Measurements from ENCODE around the gene PKHD1.

PKHD1 gene

DNA sequence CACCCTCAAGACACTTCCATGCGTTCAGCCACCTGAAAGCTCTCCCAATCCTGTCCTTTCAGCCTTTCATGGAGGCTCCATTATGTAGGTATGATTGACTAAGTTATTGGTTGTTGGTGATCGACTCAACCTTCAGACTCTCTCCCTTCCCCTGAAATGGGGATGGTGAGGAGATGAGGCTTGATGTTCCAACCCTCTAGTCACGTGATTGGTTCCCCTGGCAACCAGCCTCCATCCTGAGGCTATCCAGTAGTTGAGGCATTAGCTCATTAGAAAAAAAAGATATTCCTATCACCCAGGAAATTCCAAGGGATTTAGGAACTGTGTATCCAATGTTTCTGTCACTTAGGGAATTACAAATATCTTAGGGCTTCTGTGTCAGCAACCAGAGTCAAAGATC, 426.6 kb downstream of the PKHD1 start:
- H3K4me3 ChIP-seq (ENCODE audit: control insufficient read depth, low read depth, low read length), result no peak overlapping the region
- DNase-seq (ENCODE audit: low read depth), result no peak
- TF ChIP-seq, protein P1, sequence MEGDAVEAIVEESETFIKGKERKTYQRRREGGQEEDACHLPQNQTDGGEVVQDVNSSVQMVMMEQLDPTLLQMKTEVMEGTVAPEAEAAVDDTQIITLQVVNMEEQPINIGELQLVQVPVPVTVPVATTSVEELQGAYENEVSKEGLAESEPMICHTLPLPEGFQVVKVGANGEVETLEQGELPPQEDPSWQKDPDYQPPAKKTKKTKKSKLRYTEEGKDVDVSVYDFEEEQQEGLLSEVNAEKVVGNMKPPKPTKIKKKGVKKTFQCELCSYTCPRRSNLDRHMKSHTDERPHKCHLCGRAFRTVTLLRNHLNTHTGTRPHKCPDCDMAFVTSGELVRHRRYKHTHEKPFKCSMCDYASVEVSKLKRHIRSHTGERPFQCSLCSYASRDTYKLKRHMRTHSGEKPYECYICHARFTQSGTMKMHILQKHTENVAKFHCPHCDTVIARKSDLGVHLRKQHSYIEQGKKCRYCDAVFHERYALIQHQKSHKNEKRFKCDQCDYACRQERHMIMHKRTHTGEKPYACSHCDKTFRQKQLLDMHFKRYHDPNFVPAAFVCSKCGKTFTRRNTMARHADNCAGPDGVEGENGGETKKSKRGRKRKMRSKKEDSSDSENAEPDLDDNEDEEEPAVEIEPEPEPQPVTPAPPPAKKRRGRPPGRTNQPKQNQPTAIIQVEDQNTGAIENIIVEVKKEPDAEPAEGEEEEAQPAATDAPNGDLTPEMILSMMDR (conservative IDR thresholded peaks at IDR 0.05; ENCODE audit: control insufficient read depth, insufficient read depth, low read depth, low read length), result no peak

DNA sequence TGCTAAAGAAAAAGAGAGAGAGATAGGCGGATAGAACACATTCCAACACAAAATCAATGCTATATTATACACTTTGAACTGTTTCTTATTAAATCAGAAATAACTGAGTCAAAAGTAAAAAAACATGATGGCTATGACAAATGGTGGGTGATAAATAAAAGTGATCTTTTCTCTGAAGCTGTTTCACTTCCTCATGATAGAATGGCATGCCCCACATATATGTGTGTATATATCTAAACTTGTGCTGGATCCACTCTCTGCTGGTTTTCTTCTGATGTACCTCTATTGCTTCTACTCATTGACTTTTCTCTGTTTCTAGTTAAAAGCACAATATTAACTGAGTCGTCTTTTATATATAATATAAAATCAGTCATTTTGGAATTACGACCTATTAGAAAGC, 429.9 kb downstream of the PKHD1 start:
- TF ChIP-seq, protein P1 (conservative IDR thresholded peaks at IDR 0.05; ENCODE audit: control insufficient read depth, insufficient read depth, low read depth, low read length), result no peak
- DNase-seq (ENCODE audit: low read depth), result no peak

DNA sequence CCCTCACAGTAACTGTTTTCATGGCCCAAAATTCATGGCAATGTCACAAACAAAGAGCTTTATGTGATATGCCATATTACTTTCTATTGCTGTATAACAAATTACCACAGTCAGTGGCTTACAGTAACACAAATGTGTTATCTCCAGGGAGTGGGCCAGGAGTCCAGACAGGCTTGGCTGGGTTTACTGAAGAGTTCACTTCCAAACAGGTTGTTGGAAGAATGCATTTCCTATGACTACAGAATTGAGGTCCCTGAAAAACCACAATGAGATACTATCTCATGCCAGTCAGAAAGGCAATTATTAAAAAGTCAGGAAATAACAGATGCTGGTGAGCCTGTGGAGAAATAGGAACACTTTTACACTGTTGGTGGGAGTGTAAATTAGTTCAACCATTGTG, 431.9 kb downstream of the PKHD1 start:
- H3K4me3 ChIP-seq (ENCODE audit: control insufficient read depth, low read depth, low read length), result no peak overlapping the region
- DNase-seq (ENCODE audit: low read depth), result no peak
- TF ChIP-seq, protein P1 (conservative IDR thresholded peaks at IDR 0.05; ENCODE audit: control insufficient read depth, insufficient read depth, low read depth, low read length), result no peak

More for the DNA sequence above, 429.9 kb downstream of the PKHD1 start:
- no peak overlapping the region for H3K4me3 ChIP-seq (ENCODE audit: control insufficient read depth, low read depth, low read length)

DNA sequence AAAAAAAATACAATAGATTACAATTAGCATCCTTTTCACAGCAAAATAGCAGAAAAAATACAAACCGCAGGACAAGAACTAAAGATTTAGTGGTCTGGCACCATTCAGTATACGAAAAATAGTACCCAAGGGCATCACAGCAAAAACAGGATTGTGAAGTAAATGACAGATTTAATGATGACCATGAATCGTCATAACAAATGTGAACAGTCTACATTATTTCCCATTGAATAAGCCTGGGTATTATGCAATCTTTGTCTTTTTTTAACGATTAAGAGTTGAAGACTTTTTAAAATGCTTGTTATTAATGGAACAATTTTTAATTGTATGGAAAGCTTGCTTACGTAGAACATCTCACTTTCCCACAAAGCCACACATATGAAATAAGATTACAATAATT, 432.8 kb downstream of the PKHD1 start:
- no peak for DNase-seq (ENCODE audit: low read depth)
- TF ChIP-seq, protein P1 (conservative IDR thresholded peaks at IDR 0.05; ENCODE audit: control insufficient read depth, insufficient read depth, low read depth, low read length), result no peak
- no peak overlapping the region for H3K4me3 ChIP-seq (ENCODE audit: control insufficient read depth, low read depth, low read length)

DNA sequence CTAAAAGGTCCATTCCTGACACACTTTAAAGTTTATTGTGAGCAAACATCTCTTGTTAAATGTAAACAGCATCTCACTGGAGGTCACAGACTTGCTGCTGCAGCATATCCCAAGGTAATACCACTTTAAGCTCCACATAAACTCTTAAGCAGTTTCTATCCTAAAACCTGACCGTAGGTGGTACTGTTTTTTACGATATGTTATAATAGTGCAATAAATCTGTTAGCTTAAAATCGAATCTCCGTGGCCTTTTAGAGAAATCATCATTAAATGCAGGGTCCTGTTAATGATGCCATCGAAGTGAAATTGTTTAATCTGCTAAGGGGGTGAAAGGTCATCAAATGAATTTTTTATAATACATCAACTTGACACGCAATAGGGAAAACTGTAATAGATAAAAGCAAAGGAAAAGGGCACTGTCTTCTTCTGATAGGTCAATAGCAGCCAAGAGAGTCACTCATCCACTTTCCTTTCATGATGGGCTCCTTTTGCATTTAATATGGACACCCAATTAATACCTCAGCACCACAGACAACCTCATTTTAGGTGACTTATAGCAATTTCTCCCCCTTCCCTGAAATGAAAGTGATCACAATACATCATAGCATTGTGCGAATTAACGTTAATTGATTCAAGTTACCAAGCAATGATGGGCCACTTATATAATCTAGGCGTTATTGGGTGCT, 436.1 kb downstream of the PKHD1 start:
- TF ChIP-seq, protein P1 (conservative IDR thresholded peaks at IDR 0.05; ENCODE audit: control insufficient read depth, insufficient read depth, low read depth, low read length), result no peak
- no peak overlapping the region for H3K4me3 ChIP-seq (ENCODE audit: control insufficient read depth, low read depth, low read length)
- DNase-seq (ENCODE audit: low read depth), result no peak

DNA sequence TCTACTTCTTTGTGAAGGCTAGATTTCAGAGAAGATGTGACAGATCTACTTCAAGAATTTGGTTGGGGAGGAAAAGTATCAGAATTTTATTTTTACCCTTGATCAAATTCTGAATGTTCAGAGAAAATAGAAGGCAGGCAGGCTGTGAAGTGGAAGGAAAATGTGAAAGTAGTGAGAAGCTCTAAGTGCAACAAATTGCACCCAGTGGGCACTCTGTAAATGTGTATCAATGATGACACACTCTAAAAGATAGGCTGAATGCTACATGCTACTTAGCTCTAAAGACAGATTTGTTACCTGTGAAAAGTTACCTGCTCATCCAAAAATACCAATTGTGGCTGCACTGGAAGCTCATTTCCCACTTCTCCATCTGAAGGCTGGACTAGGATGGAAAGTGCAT, 438.6 kb downstream of the PKHD1 start:
- H3K4me3 ChIP-seq (ENCODE audit: control insufficient read depth, low read depth, low read length), result no peak overlapping the region
- TF ChIP-seq, protein P1 (conservative IDR thresholded peaks at IDR 0.05; ENCODE audit: control insufficient read depth, insufficient read depth, low read depth, low read length), result no peak
- no peak for DNase-seq (ENCODE audit: low read depth)

DNA sequence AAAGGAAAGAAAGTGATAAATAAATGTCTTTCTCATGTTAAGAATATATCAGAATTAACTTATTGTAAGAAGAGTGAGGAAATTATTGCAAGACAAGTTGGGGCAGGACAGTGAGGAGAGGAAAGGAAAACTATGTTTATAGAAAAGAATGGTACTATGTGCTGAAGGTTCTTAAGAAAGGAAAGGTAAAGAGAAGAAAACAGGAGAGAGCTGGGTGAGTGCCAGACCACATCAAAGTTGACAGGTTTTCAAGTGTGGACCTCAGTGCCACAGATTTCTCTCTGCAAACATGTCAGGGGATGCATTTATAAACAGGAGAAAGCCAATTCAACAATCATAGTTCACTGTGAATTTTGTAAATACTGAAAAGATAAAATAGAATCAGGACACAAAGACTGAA, 439.2 kb downstream of the PKHD1 start:
- DNase-seq (ENCODE audit: low read depth), result no peak
- no peak overlapping the region for H3K4me3 ChIP-seq (ENCODE audit: control insufficient read depth, low read depth, low read length)
- TF ChIP-seq, protein P1 (conservative IDR thresholded peaks at IDR 0.05; ENCODE audit: control insufficient read depth, insufficient read depth, low read depth, low read length), result no peak

Data from fibroblast of mammary gland (primary cell).